HCT116 (cell line): ENCODE data around the gene SIL1. TPM values are rescaled to one million over a fixed set of nuclear protein-coding genes. Genes with fewer than 3 reads are reported as not detected.

Experiments
- ATAC-seq: fragments of 200-7000 bp; cut with Tn5 transposase; 2 replicates; pipeline ENCODE4 v1.9.1; 2020; ENCODE audit warnings: mild to moderate bottlenecking, moderate library complexity
- BruUV-seq: library from RNA; stranded (reverse); fragments of 400-500 nt; replicated peaks from 2 replicates; lab custom pipeline; 2021; lab: Mats Ljungman, UMichigan
- CTCF ChIA-PET: fragments of 300-600 bp; sonication (Branson Sonifier 250); formaldehyde crosslinking; loops from one replicate; lab custom pipeline; 2021; ENCODE audit warnings: antibody characterized with exemption; lab: Charles Lee
- POLR2A ChIA-PET: fragments of 300-600, 350-600 bp; sonication (Branson Sonifier 250); formaldehyde crosslinking; loops from one replicate; lab custom pipeline; 2021; ENCODE audit warnings: antibody characterized with exemption; lab: Charles Lee
- RAD21 ChIA-PET, 2 experiments: fragments of 300-600 bp; sonication (Branson Sonifier 250); formaldehyde crosslinking; loops; one replicate each; lab custom pipeline; 2023; ENCODE audit warnings: low total read pairs in 2 of 2; ENCODE audit not compliant: uncharacterized antibody in 2 of 2, unreplicated experiment in 2 of 2, low non-redundant PET in 1 of 2; lab: Charles Lee
- DNase-seq: peaks from one replicate; pipeline ENCODE4 v3.0.0-alpha.2; 2010; ENCODE audit warnings: low read depth, low spot score
- H2AFZ ChIP-seq: fragments of 200-600 bp; shearing (Covaris generic), sonication (generic); 2 replicates; pipeline ENCODE4 v1.6.1; 2017; ENCODE audit warnings: low read depth, mixed run types, mixed read lengths, antibody characterized with exemption, low read length; ENCODE audit not compliant: poor library complexity, severe bottlenecking
- H3K27ac ChIP-seq: 2 replicates; pipeline ENCODE4 v1.5.1; 2012; ENCODE audit warnings: low read depth, low read length
- H3K27me3 ChIP-seq: fragments of 200-600 bp; sonication (generic); 2 replicates; pipeline ENCODE4 v1.6.1; 2016; ENCODE audit warnings: mixed run types, low read length, mixed read lengths; ENCODE audit not compliant: insufficient read depth
- H3K36me3 ChIP-seq, 2 experiments: fragments of 200-500 bp in 1 of 2; fragments of 200-600 bp in 1 of 2; sonication (Bioruptor generic) in 1 of 2; sonication (generic) in 1 of 2; 2 replicates each; pipeline versions ENCODE4 v1.5.1 to v1.6.1; 2014 to 2016; ENCODE audit warnings: low read length in 2 of 2, inconsistent platforms in 1 of 2, mixed read lengths in 1 of 2, mixed run types in 1 of 2; ENCODE audit not compliant: insufficient read depth in 2 of 2, control insufficient read depth in 1 of 2
- H3K4me1 ChIP-seq, 2 experiments: fragments of 200-600 bp in 1 of 2; sonication (generic) in 1 of 2; 2 replicates each; pipeline versions ENCODE4 v1.5.1 to v1.6.1; 2012 to 2017; ENCODE audit warnings: low read length in 2 of 2, inconsistent platforms in 1 of 2, mild to moderate bottlenecking in 1 of 2, mixed read lengths in 1 of 2, mixed run types in 1 of 2, moderate library complexity in 1 of 2; ENCODE audit not compliant: insufficient read depth in 2 of 2, control insufficient read depth in 1 of 2
- H3K4me2 ChIP-seq: fragments of 200-600 bp; sonication (generic); 2 replicates; pipeline ENCODE4 v1.6.1; 2017; ENCODE audit warnings: mixed run types, low read length, mixed read lengths
- H3K4me3 ChIP-seq, 2 experiments: fragments of 200-600 bp in 1 of 2; sonication (generic) in 1 of 2; replicated peaks in 1 of 2; 2 replicates each; pipeline ENCODE4 v1.5.1; 2011 to 2016; ENCODE audit warnings: low read length in 2 of 2, control low read depth in 1 of 2, low read depth in 1 of 2, mild to moderate bottlenecking in 1 of 2, mixed read lengths in 1 of 2, mixed run types in 1 of 2
- H3K79me2 ChIP-seq: fragments of 200-600 bp; sonication (generic); 2 replicates; pipeline ENCODE4 v1.6.1; 2017; ENCODE audit warnings: mild to moderate bottlenecking, mixed run types, low read length, moderate library complexity, mixed read lengths; ENCODE audit not compliant: insufficient read depth
- H3K9ac ChIP-seq: fragments of 200-600 bp; sonication (generic); 2 replicates; pipeline ENCODE4 v1.6.1; 2016; ENCODE audit warnings: low read length, mixed read lengths
- H3K9me2 ChIP-seq: fragments of 200-600 bp; sonication (generic), shearing (Covaris generic); 2 replicates; pipeline ENCODE4 v1.6.1; 2017; ENCODE audit warnings: mixed run types, mild to moderate bottlenecking, moderate library complexity; ENCODE audit not compliant: insufficient read depth
- H3K9me3 ChIP-seq, 2 experiments: fragments of 200-500 bp in 1 of 2; fragments of 200-600 bp in 1 of 2; sonication (Bioruptor generic) in 1 of 2; sonication (generic) in 1 of 2; 2 replicates each; pipeline ENCODE4 v1.6.1; 2014 to 2017; ENCODE audit warnings: low read length in 2 of 2, mixed read lengths in 2 of 2, inconsistent platforms in 1 of 2, low read depth in 1 of 2, mild to moderate bottlenecking in 1 of 2, mixed run types in 1 of 2, moderate library complexity in 1 of 2; ENCODE audit not compliant: control insufficient read depth in 1 of 2, insufficient read depth in 1 of 2
- H4K20me1 ChIP-seq: fragments of 200-600 bp; sonication (generic), shearing (Covaris generic); 2 replicates; pipeline ENCODE4 v1.6.1; 2017; ENCODE audit warnings: mixed run types, mild to moderate bottlenecking, moderate library complexity; ENCODE audit not compliant: insufficient read depth
- CBX3 ChIP-seq: IDR thresholded peaks from 2 replicates; pipeline ENCODE4 v1.6.1; 2012; ENCODE audit warnings: low read depth
- EZH2phosphoT487 ChIP-seq: fragments of 200-600 bp; IDR thresholded peaks from 2 replicates; pipeline ENCODE4 v1.6.1; 2018; ENCODE audit warnings: antibody characterized with exemption, borderline replicate concordance
- JUND ChIP-seq: IDR thresholded peaks from 2 replicates; pipeline ENCODE4 v1.6.1; 2012
- POLR2A ChIP-seq: IDR thresholded peaks from 2 replicates; pipeline ENCODE4 v1.7.0; 2011; ENCODE audit warnings: borderline replicate concordance; ENCODE audit not compliant: insufficient read depth, insufficient read length; ENCODE audit errors: extremely low read depth
- YY1 ChIP-seq: IDR thresholded peaks from 2 replicates; pipeline ENCODE4 v1.6.1; 2011; ENCODE audit warnings: low read length, low read depth, moderate library complexity, mild to moderate bottlenecking; ENCODE audit not compliant: insufficient replicate concordance; ENCODE audit errors: extremely low read depth
- ZFX ChIP-seq: fragments of 450-650 bp; IDR thresholded peaks from 2 replicates; pipeline ENCODE4 v1.6.1; 2017
- intact Hi-C: fragments of 100-400 bp; cut with micrococcal nuclease; formaldehyde crosslinking; loops from 2 replicates; pipeline ENCODE4 v1.10.0; 2022
- total RNA-seq: library from RNA; stranded (reverse); gene quantifications from one replicate; pipeline ENCODE4 v1.2.1, GENCODE V29; 2021; ENCODE audit not compliant: unreplicated experiment
- TF ChIP-seq, protein P1 (sequence below): IDR thresholded peaks from 2 replicates; pipeline ENCODE4 v1.6.1; 2012
- TF ChIP-seq, protein P2 (sequence below), 3 experiments: fragments of 200-600 bp in 1 of 3; sonication (generic) in 1 of 3; IDR thresholded peaks in 2 of 3; conservative IDR thresholded peaks in 1 of 3; 2 replicates each; pipeline ENCODE4 v1.5.1; 2012 to 2017; ENCODE audit warnings: low read depth in 2 of 3, low read length in 2 of 3, antibody characterized with exemption in 1 of 3, borderline replicate concordance in 1 of 3, control low read depth in 1 of 3, mild to moderate bottlenecking in 1 of 3, mixed read lengths in 1 of 3, mixed run types in 1 of 3, moderate library complexity in 1 of 3; ENCODE audit not compliant: insufficient read depth in 1 of 3

SIL1 gene
- total RNA-seq, 1 experiment from 2014 or later = 34.0 TPM

- Histone ChIP-seq H3K27me3 (no peaks in the 10 kb centered on the region), H3K4me2 (no peak overlapping the region), H3K9me2 (no peaks in the 10 kb centered on the region), H3K9ac (no peak overlapping the region), H2AFZ (no peak overlapping the region), H3K4me3 (no peak overlapping the region), H3K36me3 (no peaks in the 10 kb centered on the region; a peak in 1 of 4 replicates), H3K9me3 (no peaks in the 10 kb centered on the region), H3K4me1 (no peaks in the 10 kb centered on the region), H3K27ac (no peak overlapping the region), H3K79me2 (no peaks in the 10 kb centered on the region), H4K20me1 (no peaks in the 10 kb centered on the region)
- TF ChIP-seq, protein P1, sequence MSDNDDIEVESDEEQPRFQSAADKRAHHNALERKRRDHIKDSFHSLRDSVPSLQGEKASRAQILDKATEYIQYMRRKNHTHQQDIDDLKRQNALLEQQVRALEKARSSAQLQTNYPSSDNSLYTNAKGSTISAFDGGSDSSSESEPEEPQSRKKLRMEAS = no peak
- TF ChIP-seq JUND (no peak), CBX3 (no peak), POLR2A (no peak), EZH2phosphoT487 (no peak), YY1 (no peak), ZFX (no peak)
- TF ChIP-seq, protein P2, sequence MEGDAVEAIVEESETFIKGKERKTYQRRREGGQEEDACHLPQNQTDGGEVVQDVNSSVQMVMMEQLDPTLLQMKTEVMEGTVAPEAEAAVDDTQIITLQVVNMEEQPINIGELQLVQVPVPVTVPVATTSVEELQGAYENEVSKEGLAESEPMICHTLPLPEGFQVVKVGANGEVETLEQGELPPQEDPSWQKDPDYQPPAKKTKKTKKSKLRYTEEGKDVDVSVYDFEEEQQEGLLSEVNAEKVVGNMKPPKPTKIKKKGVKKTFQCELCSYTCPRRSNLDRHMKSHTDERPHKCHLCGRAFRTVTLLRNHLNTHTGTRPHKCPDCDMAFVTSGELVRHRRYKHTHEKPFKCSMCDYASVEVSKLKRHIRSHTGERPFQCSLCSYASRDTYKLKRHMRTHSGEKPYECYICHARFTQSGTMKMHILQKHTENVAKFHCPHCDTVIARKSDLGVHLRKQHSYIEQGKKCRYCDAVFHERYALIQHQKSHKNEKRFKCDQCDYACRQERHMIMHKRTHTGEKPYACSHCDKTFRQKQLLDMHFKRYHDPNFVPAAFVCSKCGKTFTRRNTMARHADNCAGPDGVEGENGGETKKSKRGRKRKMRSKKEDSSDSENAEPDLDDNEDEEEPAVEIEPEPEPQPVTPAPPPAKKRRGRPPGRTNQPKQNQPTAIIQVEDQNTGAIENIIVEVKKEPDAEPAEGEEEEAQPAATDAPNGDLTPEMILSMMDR (IDR thresholded peaks at IDR 0.05 in 2 of 3, conservative IDR thresholded peaks at IDR 0.05 in 1 of 3; ENCODE audit: borderline replicate concordance in 1 of 3, insufficient read depth in 1 of 3, low read depth in 2 of 3, low read length in 2 of 3) = no peak
- ATAC-seq (no peak), DNase-seq (no peak)
- no TSS peak for BruUV-seq
- RAD21 ChIA-PET = no interaction called here
- intact Hi-C loops = no loop called here
- POLR2A ChIA-PET = no interaction called here
- CTCF ChIA-PET = no interaction called here
Observed at GRCh38 chr5:139125991-139126390, 72.2 kb downstream of the SIL1 start.
